Measurements from ENCODE around the gene TYW1B.
"Not testable (repeated sequence)": the region's sequence is repeated elsewhere in the genome, so short reads cannot be mapped to it uniquely, and the experiment has no call there.

TYW1B gene

GRCh38 chr7:72837291-72837690 lies 9.3 kb upstream of the TYW1B start:
- not testable (repeated sequence) for H3K27me3 ChIP-seq (replicated peaks; ENCODE audit: control insufficient read depth, insufficient read depth, low read length); H3K9me3 ChIP-seq (ENCODE audit: control insufficient read depth, low read length); DNase-seq (ENCODE audit: low read depth); H3K4me1 ChIP-seq (ENCODE audit: control insufficient read depth, insufficient read depth, low read length); H3K4me3 ChIP-seq (ENCODE audit: low read length); H3K9ac ChIP-seq (ENCODE audit: low read length)
- peaks cover 42% of the 10 kb centered on the region for H3K36me3 ChIP-seq (ENCODE audit: control insufficient read depth, insufficient read depth, low read length, severe bottlenecking)

- peak overlapping the region; percentile 96 for H3K9ac ChIP-seq (ENCODE audit: low read length)
- not testable (repeated sequence) for H3K4me1 ChIP-seq (ENCODE audit: control insufficient read depth, insufficient read depth, low read length); H3K9me3 ChIP-seq (ENCODE audit: control insufficient read depth, low read length); H3K27me3 ChIP-seq (replicated peaks; ENCODE audit: control insufficient read depth, insufficient read depth, low read length)
- peaks cover 30% of the 10 kb centered on the region for H3K36me3 ChIP-seq (ENCODE audit: control insufficient read depth, insufficient read depth, low read length, severe bottlenecking)
- peak overlapping the region; percentile 94 for H3K4me3 ChIP-seq (ENCODE audit: low read length)
- DNase-seq (ENCODE audit: low read depth): peak; percentile 33
Measured at GRCh38 chr7:72830567-72830966, 2.6 kb upstream of the TYW1B start.

GRCh38 chr7:72829687-72830354 lies 1.8 kb upstream of the TYW1B start:
- peak overlapping the region; percentile 96 for H3K9ac ChIP-seq (ENCODE audit: low read length)
- H3K27me3 ChIP-seq (replicated peaks; ENCODE audit: control insufficient read depth, insufficient read depth, low read length); H3K4me1 ChIP-seq (ENCODE audit: control insufficient read depth, insufficient read depth, low read length); H3K9me3 ChIP-seq (ENCODE audit: control insufficient read depth, low read length): not testable (repeated sequence)
- peak; percentile 86 for DNase-seq (ENCODE audit: low read depth)
- H3K36me3 ChIP-seq (ENCODE audit: control insufficient read depth, insufficient read depth, low read length, severe bottlenecking): peaks cover 30% of the 10 kb centered on the region
- H3K4me3 ChIP-seq (ENCODE audit: low read length): peak overlapping the region; percentile 94

GRCh38 chr7:72829291-72829686 lies 1.3 kb upstream of the TYW1B start:
- H3K4me1 ChIP-seq (ENCODE audit: control insufficient read depth, insufficient read depth, low read length); H3K27me3 ChIP-seq (replicated peaks; ENCODE audit: control insufficient read depth, insufficient read depth, low read length); H3K9me3 ChIP-seq (ENCODE audit: control insufficient read depth, low read length): not testable (repeated sequence)
- H3K36me3 ChIP-seq (ENCODE audit: control insufficient read depth, insufficient read depth, low read length, severe bottlenecking): peaks cover 25% of the 10 kb centered on the region
- peak overlapping the region; percentile 94 for H3K4me3 ChIP-seq (ENCODE audit: low read length)
- peak; percentile 99 for DNase-seq (ENCODE audit: low read depth)
- H3K9ac ChIP-seq (ENCODE audit: low read length): peak overlapping the region; percentile 96

- DNase-seq (ENCODE audit: low read depth): peak; percentile 56
Measured at GRCh38 chr7:72823765-72824732, 4.0 kb downstream of the TYW1B start.

GRCh38 chr7:72822497-72822896 lies 5.5 kb downstream of the TYW1B start:
- H3K4me3 ChIP-seq (ENCODE audit: low read length); DNase-seq (ENCODE audit: low read depth); H3K36me3 ChIP-seq (ENCODE audit: control insufficient read depth, insufficient read depth, low read length, severe bottlenecking); H3K4me1 ChIP-seq (ENCODE audit: control insufficient read depth, insufficient read depth, low read length); H3K9ac ChIP-seq (ENCODE audit: low read length); H3K27me3 ChIP-seq (replicated peaks; ENCODE audit: control insufficient read depth, insufficient read depth, low read length); H3K9me3 ChIP-seq (ENCODE audit: control insufficient read depth, low read length): not testable (repeated sequence)

More at GRCh38 chr7:72823765-72824732, 4.0 kb downstream of the TYW1B start:
- H3K4me3 ChIP-seq (ENCODE audit: low read length); H3K27me3 ChIP-seq (replicated peaks; ENCODE audit: control insufficient read depth, insufficient read depth, low read length); H3K9ac ChIP-seq (ENCODE audit: low read length); H3K4me1 ChIP-seq (ENCODE audit: control insufficient read depth, insufficient read depth, low read length); H3K36me3 ChIP-seq (ENCODE audit: control insufficient read depth, insufficient read depth, low read length, severe bottlenecking); H3K9me3 ChIP-seq (ENCODE audit: control insufficient read depth, low read length): not testable (repeated sequence)

GRCh38 chr7:72818663-72819361 lies 9.2 kb downstream of the TYW1B start:
- H3K9me3 ChIP-seq (ENCODE audit: control insufficient read depth, low read length); H3K27me3 ChIP-seq (replicated peaks; ENCODE audit: control insufficient read depth, insufficient read depth, low read length); H3K4me1 ChIP-seq (ENCODE audit: control insufficient read depth, insufficient read depth, low read length); H3K4me3 ChIP-seq (ENCODE audit: low read length); DNase-seq (ENCODE audit: low read depth); H3K36me3 ChIP-seq (ENCODE audit: control insufficient read depth, insufficient read depth, low read length, severe bottlenecking); H3K9ac ChIP-seq (ENCODE audit: low read length): not testable (repeated sequence)

- H3K4me3 ChIP-seq (ENCODE audit: low read length); H3K4me1 ChIP-seq (ENCODE audit: control insufficient read depth, insufficient read depth, low read length); H3K36me3 ChIP-seq (ENCODE audit: control insufficient read depth, insufficient read depth, low read length, severe bottlenecking); H3K9ac ChIP-seq (ENCODE audit: low read length); DNase-seq (ENCODE audit: low read depth); H3K27me3 ChIP-seq (replicated peaks; ENCODE audit: control insufficient read depth, insufficient read depth, low read length); H3K9me3 ChIP-seq (ENCODE audit: control insufficient read depth, low read length): not testable (repeated sequence)
Measured at GRCh38 chr7:72817661-72818060, 10.3 kb downstream of the TYW1B start.

- not testable (repeated sequence) for H3K4me1 ChIP-seq (ENCODE audit: control insufficient read depth, insufficient read depth, low read length); H3K4me3 ChIP-seq (ENCODE audit: low read length); H3K36me3 ChIP-seq (ENCODE audit: control insufficient read depth, insufficient read depth, low read length, severe bottlenecking); H3K27me3 ChIP-seq (replicated peaks; ENCODE audit: control insufficient read depth, insufficient read depth, low read length); H3K9ac ChIP-seq (ENCODE audit: low read length); H3K9me3 ChIP-seq (ENCODE audit: control insufficient read depth, low read length); DNase-seq (ENCODE audit: low read depth)
Measured at GRCh38 chr7:72816370-72817157, 11.4 kb downstream of the TYW1B start.

GRCh38 chr7:72810437-72810836 lies 17.6 kb downstream of the TYW1B start:
- H3K4me3 ChIP-seq (ENCODE audit: low read length); H3K27me3 ChIP-seq (replicated peaks; ENCODE audit: control insufficient read depth, insufficient read depth, low read length); DNase-seq (ENCODE audit: low read depth); H3K4me1 ChIP-seq (ENCODE audit: control insufficient read depth, insufficient read depth, low read length); H3K9ac ChIP-seq (ENCODE audit: low read length); H3K9me3 ChIP-seq (ENCODE audit: control insufficient read depth, low read length): not testable (repeated sequence)
- H3K36me3 ChIP-seq (ENCODE audit: control insufficient read depth, insufficient read depth, low read length, severe bottlenecking): peaks cover 10% of the 10 kb centered on the region

Measured in adipocyte (in vitro differentiated cells).